ENCODE data around the gene PACRG. TPM values are rescaled to one million over a fixed set of nuclear protein-coding genes. Genes with fewer than 3 reads are reported as not detected.

The PACRG gene
- total and polyA plus RNA-seq, 2 donors (not counting 3 experiments of a cell fraction or from before 2014, with no cell fraction given) = 0.08 TPM; not detected in 1

- BruUV-seq (replicated peaks) = no TSS peak
- no peak overlapping the region for H3K27ac ChIP-seq (ENCODE audit: insufficient read depth, low read depth, low read length)
- FAIRE-seq = peak; percentile 31
These were observed 612.6 kb downstream of the PACRG start for GRCh38 chr6:163340201-163340887.

GRCh38 chr6:163341224-163342061, 613.7 kb downstream of the PACRG start:
- Histone ChIP-seq H3K9me1 (replicated peaks; ENCODE audit: control insufficient read depth, extremely low read depth, insufficient read depth, low read length) (no peaks in the 10 kb centered on the region), H3K9ac (replicated peaks; ENCODE audit: extremely low read depth, insufficient read depth, low read length) (no peak overlapping the region), H3K4me3 (replicated peaks in 1 of 3; ENCODE audit: insufficient read depth in 1 of 3, low read depth in 1 of 3, low read length in 3 of 3) (no peak overlapping the region), H3K9me3 (replicated peaks; ENCODE audit: control insufficient read depth, insufficient read depth, low read length) (no peaks in the 10 kb centered on the region), H3K36me3 (ENCODE audit: control insufficient read depth in 2 of 2, extremely low read depth in 1 of 2, insufficient read depth in 2 of 2, low read length in 2 of 2) (no peaks in the 10 kb centered on the region), H3K4me1 (ENCODE audit: control insufficient read depth, extremely low read depth, insufficient read depth, low read length) (peaks cover 8% of the 10 kb centered on the region), H3K79me2 (ENCODE audit: control insufficient read depth, insufficient read depth, low read length) (no peaks in the 10 kb centered on the region), H3K27me3 (ENCODE audit: control insufficient read depth in 2 of 2, insufficient read depth in 2 of 2, low read length in 2 of 2) (no peaks in the 10 kb centered on the region), H3K4me2 (ENCODE audit: insufficient read depth, low read length) (no peak overlapping the region), H4K20me1 (replicated peaks; ENCODE audit: control insufficient read depth, extremely low read depth, insufficient read depth, low read length) (no peaks in the 10 kb centered on the region), H3K27ac (ENCODE audit: insufficient read depth, low read depth, low read length) (no peak overlapping the region), H2AFZ (ENCODE audit: low read depth, low read length) (no peak overlapping the region)
- FAIRE-seq (no peak), DNase-seq (ENCODE audit: low read depth, low spot score) (no peak)
- dilution Hi-C loops (cut with MboI; ENCODE audit: extremely low pct_ligation_motif_present, low sequenced_read_pairs) (no loop called here), intact Hi-C loops (cut with micrococcal nuclease) (no loop called here)
- POLR2A ChIA-PET = no interaction called here
- no peak for TF ChIP-seq EZH2 (IDR thresholded peaks at IDR 0.05; ENCODE audit: borderline replicate concordance, low read depth, low read length, severe bottlenecking)
- no peak for TF ChIP-seq JUN (IDR thresholded peaks at IDR 0.05; ENCODE audit: borderline replicate concordance, insufficient read depth, insufficient read length, low read depth)
- no peak for TF ChIP-seq MYC (IDR thresholded peaks at IDR 0.05; ENCODE audit: low read depth, low read length)
- TF ChIP-seq POLR2AphosphoS5 (IDR thresholded peaks at IDR 0.05; ENCODE audit: insufficient read depth, low read depth, low read length) = no peak
- no peak for TF ChIP-seq CTCF (IDR thresholded peaks at IDR 0.05; ENCODE audit: extremely low read depth in 1 of 2, insufficient read depth in 1 of 2, low read depth in 1 of 2, low read length in 2 of 2)
- no peak for TF ChIP-seq POLR2A (IDR thresholded peaks at IDR 0.05; ENCODE audit: low read depth, low read length)
- TF ChIP-seq MAX (IDR thresholded peaks at IDR 0.05; ENCODE audit: insufficient read depth, insufficient read length) = no peak
- no peak for TF ChIP-seq GATA2 (IDR thresholded peaks at IDR 0.05; ENCODE audit: insufficient read depth, insufficient read length, low read depth, low read length)
- TF ChIP-seq FOS (IDR thresholded peaks at IDR 0.05; ENCODE audit: borderline replicate concordance, insufficient read depth, low read length) = no peak
- no TSS peak for BruUV-seq (replicated peaks)
- CTCF ChIA-PET = interaction anchor here (1.6 kb wide), 1 partner anchor 11 kb away, joined by 5 read pairs; no protein-coding TSS in a partner anchor

More at GRCh38 chr6:163340201-163340887, 612.6 kb downstream of the PACRG start:
- H3K9me1 ChIP-seq (replicated peaks; ENCODE audit: control insufficient read depth, extremely low read depth, insufficient read depth, low read length) = no peaks in the 10 kb centered on the region
- no peak for DNase-seq (ENCODE audit: low read depth, low spot score)
- no peaks in the 10 kb centered on the region for H3K79me2 ChIP-seq (ENCODE audit: control insufficient read depth, insufficient read depth, low read length)
- dilution Hi-C loops (cut with MboI; ENCODE audit: extremely low pct_ligation_motif_present, low sequenced_read_pairs) = no loop called here
- POLR2A ChIA-PET = no interaction called here
- no peak overlapping the region for H2AFZ ChIP-seq (ENCODE audit: low read depth, low read length)
- no peaks in the 10 kb centered on the region for H3K9me3 ChIP-seq (replicated peaks; ENCODE audit: control insufficient read depth, insufficient read depth, low read length)
- TF ChIP-seq POLR2A (IDR thresholded peaks at IDR 0.05; ENCODE audit: low read depth, low read length) (no peak), MAX (IDR thresholded peaks at IDR 0.05; ENCODE audit: insufficient read depth, insufficient read length) (no peak)
- no peaks in the 10 kb centered on the region for H3K27me3 ChIP-seq (ENCODE audit: control insufficient read depth in 2 of 2, insufficient read depth in 2 of 2, low read length in 2 of 2)
- H3K36me3 ChIP-seq (ENCODE audit: control insufficient read depth in 2 of 2, extremely low read depth in 1 of 2, insufficient read depth in 2 of 2, low read length in 2 of 2) = no peaks in the 10 kb centered on the region
- no peak overlapping the region for H3K9ac ChIP-seq (replicated peaks; ENCODE audit: extremely low read depth, insufficient read depth, low read length)
- H3K4me1 ChIP-seq (ENCODE audit: control insufficient read depth, extremely low read depth, insufficient read depth, low read length) = peaks cover 16% of the 10 kb centered on the region
- intact Hi-C loops (cut with micrococcal nuclease) = no loop called here
- no peak overlapping the region for H3K4me3 ChIP-seq (replicated peaks in 1 of 3; ENCODE audit: insufficient read depth in 1 of 3, low read depth in 1 of 3, low read length in 3 of 3)
- H4K20me1 ChIP-seq (replicated peaks; ENCODE audit: control insufficient read depth, extremely low read depth, insufficient read depth, low read length) = no peaks in the 10 kb centered on the region
- H3K4me2 ChIP-seq (ENCODE audit: insufficient read depth, low read length) = no peak overlapping the region
- CTCF ChIA-PET = interaction anchor here (1.4 kb wide), 1 partner anchor 14 kb away, joined by 10 read pairs; no protein-coding TSS in a partner anchor
